ENCODE results near the gene APOOL. TPM values are rescaled to one million over a fixed set of nuclear protein-coding genes. Genes with fewer than 3 reads are reported as not detected.
A peak's percentile ranks its signal among the peaks of the same experiment; 100 is the strongest.
"Not testable (repeated sequence)": the region's sequence is repeated elsewhere in the genome, so short reads cannot be mapped to it uniquely, and the experiment has no call there.

Gene APOOL, protein sequence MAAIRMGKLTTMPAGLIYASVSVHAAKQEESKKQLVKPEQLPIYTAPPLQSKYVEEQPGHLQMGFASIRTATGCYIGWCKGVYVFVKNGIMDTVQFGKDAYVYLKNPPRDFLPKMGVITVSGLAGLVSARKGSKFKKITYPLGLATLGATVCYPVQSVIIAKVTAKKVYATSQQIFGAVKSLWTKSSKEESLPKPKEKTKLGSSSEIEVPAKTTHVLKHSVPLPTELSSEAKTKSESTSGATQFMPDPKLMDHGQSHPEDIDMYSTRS
- 7.0 TPM for total RNA-seq

GRCh38 chrX:85003655-85004244, at the start of gene APOOL:
Gene APOOL (plus strand): TSS chrX:85003877. CDS start chrX:85003913, 36 bp downstream.
- peak; percentile 79 for DNase-seq

- no peak for DNase-seq
These were observed 47.4 kb upstream of the APOOL start for GRCh38 chrX:84956304-84956703.

DNA sequence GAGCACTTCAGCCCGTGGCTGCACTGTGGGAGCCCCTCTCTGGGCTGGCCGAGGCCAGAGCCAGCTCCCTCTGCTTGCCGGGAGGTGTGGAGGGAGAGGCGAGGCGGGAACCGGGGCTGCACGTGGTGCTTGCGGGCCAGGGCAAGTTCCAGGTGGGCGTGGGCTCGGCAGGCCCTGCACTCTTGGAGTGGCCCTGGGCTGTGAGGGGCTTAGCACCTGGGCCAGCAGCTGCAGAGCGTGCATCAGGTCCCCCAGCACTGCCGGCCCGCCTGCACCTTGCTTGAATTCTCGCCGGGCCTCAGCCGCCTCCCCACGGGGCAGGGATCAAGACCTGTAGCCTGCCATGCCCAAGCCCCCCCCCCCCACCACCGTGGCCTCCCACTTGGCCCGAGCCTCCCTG, 28.9 kb upstream of the APOOL start:
- DNase-seq, result no peak

DNA sequence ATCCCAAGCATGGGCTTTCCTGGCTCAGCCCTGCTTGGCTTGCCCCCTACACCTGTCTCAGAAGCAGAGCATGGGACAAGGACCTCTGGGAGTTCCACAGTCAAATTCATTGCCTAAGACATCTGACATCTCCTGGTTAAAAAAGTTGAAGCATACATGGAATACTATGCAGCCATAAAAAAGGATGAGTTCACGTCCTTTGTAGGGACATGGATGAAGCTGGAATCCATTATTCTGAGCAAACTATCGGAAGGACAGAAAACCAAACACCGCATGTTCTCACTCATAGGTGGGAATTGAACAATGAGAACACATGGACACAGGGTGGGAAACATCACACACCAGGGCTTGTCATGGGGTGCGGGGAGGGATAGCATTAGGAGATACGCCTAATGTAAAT, 11.9 kb upstream of the APOOL start:
- DNase-seq, result not testable (repeated sequence)

DNA sequence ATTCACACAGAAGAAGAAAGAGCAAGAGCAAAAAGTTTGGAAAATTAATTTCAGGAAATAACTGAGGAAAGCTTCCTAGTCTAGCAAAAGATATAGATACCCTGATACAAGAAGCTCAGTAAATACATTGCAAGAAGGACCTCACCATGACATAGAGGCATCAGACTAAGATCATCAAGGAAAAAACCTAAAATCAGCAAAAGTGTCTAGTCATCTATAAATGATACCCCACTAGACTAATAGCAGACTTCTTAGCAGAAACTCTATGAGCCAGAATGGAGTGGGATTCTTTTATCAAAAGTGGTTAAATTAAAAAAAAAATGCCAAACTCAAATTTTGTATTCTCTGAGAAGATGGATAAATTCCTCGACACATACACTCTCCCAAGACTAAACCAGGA, 10.5 kb upstream of the APOOL start:
- no peak for DNase-seq

GRCh38 chrX:85001344-85001743, 2.3 kb upstream of the APOOL start:
- no peak for DNase-seq

DNA sequence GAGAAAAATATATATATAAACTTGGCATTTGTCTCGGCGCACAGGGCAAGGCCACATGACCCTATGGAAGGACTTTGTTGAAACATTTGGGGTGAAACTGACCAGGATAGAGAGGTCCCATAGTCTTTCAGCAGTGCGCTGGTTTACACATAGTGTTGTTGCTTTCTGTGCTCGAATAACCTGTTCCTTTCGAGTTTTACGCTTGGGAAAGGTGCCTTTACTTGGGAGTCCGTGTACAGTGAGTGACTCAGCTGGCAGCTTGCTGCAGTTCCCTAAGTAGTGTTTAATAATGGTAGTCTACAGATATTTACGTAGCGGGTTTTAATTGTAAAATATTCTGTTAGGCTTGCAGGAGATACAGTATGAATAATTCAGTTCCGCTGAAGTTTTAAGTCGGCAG, 578 bp downstream of the APOOL start:
- DNase-seq, result no peak

GRCh38 chrX:85012098-85012497, 8.4 kb downstream of the APOOL start:
- DNase-seq, result no peak

GRCh38 chrX:85015351-85015750, 11.7 kb downstream of the APOOL start:
- not testable (repeated sequence) for DNase-seq

- no peak for DNase-seq
These were observed 14.0 kb downstream of the APOOL start for GRCh38 chrX:85017721-85018120.

DNA sequence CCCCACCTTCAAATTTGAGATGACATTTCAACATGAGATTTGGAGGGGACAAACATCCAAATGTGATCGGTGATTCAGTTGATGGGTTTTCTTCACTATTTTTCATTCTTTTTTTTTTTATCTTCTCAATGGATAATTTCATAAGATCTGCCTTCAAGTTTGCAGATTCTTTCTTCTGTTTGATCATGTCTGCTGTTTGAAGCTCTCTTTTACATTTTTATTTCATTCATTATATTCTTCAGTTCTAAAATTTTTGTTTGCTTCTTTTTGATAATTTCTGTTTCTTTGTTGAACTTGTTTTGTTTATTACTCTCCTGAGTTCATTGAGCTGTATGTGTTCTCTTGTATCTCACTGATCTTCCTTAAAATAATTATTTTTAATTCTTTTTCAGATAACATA, 14.8 kb downstream of the APOOL start:
- DNase-seq, result no peak

- DNase-seq, result no peak
These were observed 16.5 kb downstream of the APOOL start for GRCh38 chrX:85020216-85020615.

DNA sequence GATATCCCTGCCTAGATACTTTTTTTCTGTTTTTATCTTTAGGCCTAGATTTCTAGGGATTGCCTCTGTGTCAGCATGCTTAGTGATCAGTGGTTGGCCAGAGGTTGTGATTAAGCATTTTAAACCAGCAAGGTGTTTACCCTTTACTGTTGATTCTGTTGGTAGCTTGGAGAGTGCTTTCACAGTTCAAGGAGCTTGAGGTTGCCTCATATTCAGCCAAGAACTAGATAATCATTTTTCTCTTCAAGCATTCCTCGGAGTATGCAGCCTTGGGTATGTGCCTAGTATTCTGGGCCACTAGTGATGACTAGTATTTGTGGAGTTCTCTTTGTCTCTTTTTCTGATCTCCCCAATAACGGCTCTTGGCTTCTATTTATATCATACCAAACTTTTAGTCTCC, 20.4 kb downstream of the APOOL start:
- no peak for DNase-seq

GRCh38 chrX:85024562-85024961, 20.9 kb downstream of the APOOL start:
- DNase-seq, result no peak

- no peak for DNase-seq
These were observed 22.5 kb downstream of the APOOL start for GRCh38 chrX:85026170-85026569.

DNA sequence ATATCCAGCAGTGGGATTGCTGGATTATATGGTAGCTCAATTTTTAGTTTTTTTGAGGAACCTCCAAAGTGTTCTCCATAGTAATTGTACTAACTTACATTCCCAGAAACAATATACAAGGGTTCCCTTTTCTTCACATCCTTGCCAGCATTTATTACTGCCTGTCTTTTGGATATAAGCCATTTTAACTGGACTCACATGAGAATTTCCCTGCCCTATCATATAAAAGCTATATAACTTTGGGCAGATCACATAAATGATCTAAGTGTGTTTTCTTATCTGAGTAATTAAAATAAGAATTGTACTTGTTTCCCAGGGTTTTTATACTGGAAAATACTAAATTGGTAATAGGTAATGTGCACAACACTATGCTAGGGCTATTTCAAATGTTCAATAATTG, 25.4 kb downstream of the APOOL start:
- DNase-seq, result no peak

DNA sequence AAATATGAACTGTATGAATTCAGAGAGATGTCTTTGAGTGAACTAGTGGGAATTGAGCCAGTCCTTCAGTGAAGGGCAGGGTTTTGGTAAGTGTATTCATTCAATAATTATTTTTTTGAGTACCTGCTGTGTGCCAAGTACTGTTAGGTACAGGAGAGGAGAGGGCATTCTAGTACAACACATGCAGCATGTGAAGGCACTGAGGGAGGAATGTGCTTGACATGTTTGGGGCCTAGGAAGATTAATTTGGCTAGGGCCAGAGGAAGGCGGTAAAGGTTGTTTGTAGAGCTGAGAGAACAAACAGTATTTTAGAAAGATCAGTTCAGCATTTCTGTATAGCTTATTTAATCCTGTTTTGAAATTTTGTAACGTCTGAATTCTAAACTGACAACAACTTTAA, 27.8 kb downstream of the APOOL start:
- no peak for DNase-seq

DNA sequence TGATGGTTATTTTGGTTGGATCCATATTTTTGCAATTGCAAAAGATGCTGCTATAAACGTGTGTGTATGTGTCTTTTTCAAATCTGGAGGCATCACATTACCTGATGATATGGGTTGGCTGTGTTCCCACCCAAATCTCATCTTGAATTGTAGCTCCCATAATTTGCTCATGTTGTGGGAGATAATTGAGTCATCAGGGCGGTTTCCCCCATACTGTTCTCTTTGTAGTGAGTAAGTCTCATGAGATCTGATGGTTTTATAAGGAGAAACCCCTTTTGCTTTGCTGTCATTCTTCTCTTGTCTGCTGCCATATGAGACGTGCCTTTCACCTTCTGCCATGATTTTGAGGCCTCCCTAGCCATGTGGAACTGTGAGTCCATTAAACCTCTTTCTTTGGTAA, 33.4 kb downstream of the APOOL start:
- DNase-seq, result no peak

- no peak for DNase-seq
These were observed 48.0 kb downstream of the APOOL start for GRCh38 chrX:85051627-85052026.

GRCh38 chrX:85052205-85052604, 48.5 kb downstream of the APOOL start:
- no peak for DNase-seq

DNA sequence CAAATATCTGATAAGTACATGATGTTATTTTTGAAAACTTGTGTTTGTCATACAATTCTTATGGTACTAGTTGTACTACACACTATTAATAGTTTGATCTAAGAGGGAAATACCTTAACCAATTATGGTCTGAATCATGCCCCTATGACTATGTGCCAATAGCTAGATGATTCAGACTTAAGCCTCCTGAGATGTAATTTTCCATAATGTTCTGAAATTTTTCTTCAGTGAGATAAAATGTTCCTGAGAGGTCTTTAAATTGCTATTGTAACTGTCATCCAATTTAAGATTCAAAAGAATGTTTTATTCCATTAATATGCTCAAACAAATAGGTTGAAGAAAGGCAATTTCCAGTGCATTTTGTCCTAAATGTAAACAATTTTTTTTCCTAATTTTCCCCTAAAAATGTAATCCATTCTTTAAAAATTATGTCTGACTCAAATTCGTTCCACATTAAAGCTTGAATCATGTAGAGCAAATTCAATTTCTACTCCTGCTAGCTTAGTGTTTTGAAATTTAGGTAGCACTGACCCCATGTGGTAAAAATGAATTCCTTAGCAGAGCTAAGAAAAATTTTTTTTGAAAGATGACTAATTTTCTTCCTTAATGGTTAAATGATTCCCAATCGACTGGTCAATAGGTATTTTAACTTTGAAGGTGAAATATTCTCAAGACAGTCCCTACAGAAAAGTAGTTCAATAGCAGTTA, 49.1 kb downstream of the APOOL start:
- no peak for DNase-seq

- DNase-seq, result no peak
These were observed 62.0 kb downstream of the APOOL start for GRCh38 chrX:85065512-85066198.

GRCh38 chrX:85077247-85077646, 73.6 kb downstream of the APOOL start:
- DNase-seq, result not testable (repeated sequence)

All from occipital lobe (tissue), 2 donors.